ENCODE results near the gene SGMS1.

Gene SGMS1

GRCh38 chr10:50541921-50542320, 81.8 kb downstream of the SGMS1 start:
- no peaks in the 10 kb centered on the region for H3F3A ChIP-seq (ENCODE audit: insufficient read depth)
- H3K27me3 ChIP-seq (ENCODE audit: low read length) = no peaks in the 10 kb centered on the region
- no peak overlapping the region for H3K27ac ChIP-seq (ENCODE audit: low read depth, low read length)
- no peaks in the 10 kb centered on the region for H3K9me3 ChIP-seq (ENCODE audit: insufficient read depth, low read length)
- no peaks in the 10 kb centered on the region for H3K9me2 ChIP-seq (replicated peaks; ENCODE audit: insufficient read depth, low read length)
- no peak overlapping the region for H3K4me3 ChIP-seq (ENCODE audit: insufficient read depth, low read length, poor library complexity, severe bottlenecking)
- 0 out of 2 replicates have a peak, but pooled peaks cover 4% of the 10 kb centered on the region for H4K20me1 ChIP-seq (ENCODE audit: low read depth, low read length)
- peaks cover 2% of the 10 kb centered on the region for H3K79me2 ChIP-seq (ENCODE audit: insufficient read depth, low read length)
- no peak overlapping the region for H3K9ac ChIP-seq (ENCODE audit: low read length)
- TF ChIP-seq CTCF (IDR thresholded peaks at IDR 0.05; ENCODE audit: insufficient read depth, low read length, poor library complexity, severe bottlenecking) = no peak
- no peak for TF ChIP-seq EZH2phosphoT487 (conservative IDR thresholded peaks at IDR 0.05; ENCODE audit: low read length)
- no peaks in the 10 kb centered on the region for H3K36me3 ChIP-seq (ENCODE audit: low read length)
- H3K4me2 ChIP-seq (ENCODE audit: low read depth, low read length, poor library complexity, severe bottlenecking) = no peak overlapping the region
- no peak overlapping the region for H2AFZ ChIP-seq (ENCODE audit: low read depth, low read length, severe bottlenecking)

DNA sequence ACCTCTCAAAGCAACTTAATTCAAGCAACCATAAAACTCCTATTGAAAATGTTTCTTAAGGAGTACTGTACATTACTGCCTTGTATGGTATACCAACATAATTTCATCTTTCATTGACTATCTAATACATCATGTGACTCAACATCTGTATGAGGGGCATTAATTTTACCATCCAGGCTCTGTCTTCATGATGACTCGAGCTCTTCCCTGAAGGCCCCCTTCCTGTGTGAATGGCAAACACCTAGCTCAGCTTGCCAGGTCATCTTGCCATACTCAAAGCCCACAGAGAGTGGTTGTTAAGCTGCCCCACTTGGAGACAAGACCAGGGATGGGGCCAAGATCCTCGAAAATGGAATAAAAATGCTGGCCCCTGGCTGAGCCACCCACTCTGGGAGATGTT, 82.4 kb downstream of the SGMS1 start:
- H3K27me3 ChIP-seq (ENCODE audit: low read length) = no peaks in the 10 kb centered on the region
- H3K36me3 ChIP-seq (ENCODE audit: low read length) = no peaks in the 10 kb centered on the region
- H2AFZ ChIP-seq (ENCODE audit: low read depth, low read length, severe bottlenecking) = no peak overlapping the region
- no peak overlapping the region for H3K4me2 ChIP-seq (ENCODE audit: low read depth, low read length, poor library complexity, severe bottlenecking)
- no peaks in the 10 kb centered on the region for H3K9me2 ChIP-seq (replicated peaks; ENCODE audit: insufficient read depth, low read length)
- TF ChIP-seq CTCF (IDR thresholded peaks at IDR 0.05; ENCODE audit: insufficient read depth, low read length, poor library complexity, severe bottlenecking) (no peak), EZH2phosphoT487 (conservative IDR thresholded peaks at IDR 0.05; ENCODE audit: low read length) (no peak)
- H3K9ac ChIP-seq (ENCODE audit: low read length) = no peak overlapping the region
- H3K27ac ChIP-seq (ENCODE audit: low read depth, low read length) = no peak overlapping the region
- H4K20me1 ChIP-seq (ENCODE audit: low read depth, low read length) = 0 out of 2 replicates have a peak, but pooled peaks cover 4% of the 10 kb centered on the region
- H3K4me3 ChIP-seq (ENCODE audit: insufficient read depth, low read length, poor library complexity, severe bottlenecking) = no peak overlapping the region
- no peaks in the 10 kb centered on the region for H3F3A ChIP-seq (ENCODE audit: insufficient read depth)
- H3K9me3 ChIP-seq (ENCODE audit: insufficient read depth, low read length) = no peaks in the 10 kb centered on the region
- no peaks in the 10 kb centered on the region; the same call in 1 of the 2 replicates for H3K79me2 ChIP-seq (ENCODE audit: insufficient read depth, low read length)

GRCh38 chr10:50540826-50541122, 83.0 kb downstream of the SGMS1 start:
- Histone ChIP-seq H3K79me2 (ENCODE audit: insufficient read depth, low read length) (no peaks in the 10 kb centered on the region; the same call in 1 of the 2 replicates), H3K27ac (ENCODE audit: low read depth, low read length) (no peak overlapping the region), H3K36me3 (ENCODE audit: low read length) (no peaks in the 10 kb centered on the region), H3K9ac (ENCODE audit: low read length) (no peak overlapping the region), H3K9me2 (replicated peaks; ENCODE audit: insufficient read depth, low read length) (no peaks in the 10 kb centered on the region), H2AFZ (ENCODE audit: low read depth, low read length, severe bottlenecking) (no peak overlapping the region), H3K4me3 (ENCODE audit: insufficient read depth, low read length, poor library complexity, severe bottlenecking) (no peak overlapping the region), H3K4me2 (ENCODE audit: low read depth, low read length, poor library complexity, severe bottlenecking) (no peak overlapping the region), H3F3A (ENCODE audit: insufficient read depth) (no peaks in the 10 kb centered on the region), H3K9me3 (ENCODE audit: insufficient read depth, low read length) (no peaks in the 10 kb centered on the region), H3K27me3 (ENCODE audit: low read length) (no peaks in the 10 kb centered on the region), H4K20me1 (ENCODE audit: low read depth, low read length) (0 out of 2 replicates have a peak, but pooled peaks cover 4% of the 10 kb centered on the region)
- no peak for TF ChIP-seq EZH2phosphoT487 (conservative IDR thresholded peaks at IDR 0.05; ENCODE audit: low read length)
- no peak for TF ChIP-seq CTCF (IDR thresholded peaks at IDR 0.05; ENCODE audit: insufficient read depth, low read length, poor library complexity, severe bottlenecking)
